Activated gamma-delta T cell treated with anti-CD3 and anti-CD28 coated beads, Interleukin-2, amount 50 U/mL, for 16 hours (primary cell): ENCODE data around the gene SHANK3.
"Not testable (repeated sequence)": the region's sequence is repeated elsewhere in the genome, so short reads cannot be mapped to it uniquely, and the experiment has no call there.

Source experiments
- DNase-seq: peaks from one replicate; pipeline ENCODE4 v3.0.0-alpha.2; 2020; ENCODE audit warnings: low read depth

SHANK3 gene

GRCh38 chr22:50653256-50653655 lies 19.4 kb upstream of the SHANK3 start:
- DNase-seq: no peak

GRCh38 chr22:50654664-50655063 lies 18.0 kb upstream of the SHANK3 start:
- not testable (repeated sequence) for DNase-seq

GRCh38 chr22:50656122-50657070 lies 16.2 kb upstream of the SHANK3 start:
- DNase-seq: no peak

GRCh38 chr22:50657925-50658324 lies 14.7 kb upstream of the SHANK3 start:
- DNase-seq: no peak

- DNase-seq: not testable (repeated sequence)
Measured at GRCh38 chr22:50659711-50660110, 12.9 kb upstream of the SHANK3 start.

GRCh38 chr22:50660306-50660705 lies 12.3 kb upstream of the SHANK3 start:
- no peak for DNase-seq

- no peak for DNase-seq
Measured at GRCh38 chr22:50665212-50665611, 7.4 kb upstream of the SHANK3 start.

GRCh38 chr22:50665738-50666137 lies 6.9 kb upstream of the SHANK3 start:
- DNase-seq: no peak

GRCh38 chr22:50670513-50670912 lies 2.1 kb upstream of the SHANK3 start:
- DNase-seq: no peak

- DNase-seq: no peak
Measured at GRCh38 chr22:50670914-50671538, 1.6 kb upstream of the SHANK3 start.

GRCh38 chr22:50671641-50672040 lies 982 bp upstream of the SHANK3 start:
- no peak for DNase-seq

- no peak for DNase-seq
Measured at GRCh38 chr22:50672041-50672440, 582 bp upstream of the SHANK3 start.

- no peak for DNase-seq
Measured at GRCh38 chr22:50673231-50674129, 857 bp downstream of the SHANK3 start.

GRCh38 chr22:50674130-50674500 lies 1.5 kb downstream of the SHANK3 start:
- DNase-seq: no peak

GRCh38 chr22:50674606-50675552 lies 2.3 kb downstream of the SHANK3 start:
- DNase-seq: no peak

GRCh38 chr22:50675553-50676179 lies 3.0 kb downstream of the SHANK3 start:
- no peak for DNase-seq

GRCh38 chr22:50676180-50676636 lies 3.6 kb downstream of the SHANK3 start:
- DNase-seq: no peak

GRCh38 chr22:50676661-50677492 lies 4.3 kb downstream of the SHANK3 start:
- no peak for DNase-seq

- no peak for DNase-seq
Measured at GRCh38 chr22:50677493-50678217, 5.0 kb downstream of the SHANK3 start.
